ENCODE measurements around the gene SIAH1. TPM values are rescaled to one million over a fixed set of nuclear protein-coding genes. Genes with fewer than 3 reads are reported as not detected.

The SIAH1 gene
- total and polyA plus RNA-seq, 7 donors = 10.4 to 26.0 (median 16.7) TPM

- DNase-seq (no peak), ATAC-seq (no peak)
- intact Hi-C loops (cut with DNase I) = no loop called here
- Histone ChIP-seq H3K36me3 (ENCODE audit: insufficient read depth in 1 of 2, low read depth in 1 of 2) (peaks cover 11 to 33% of the 10 kb centered on the region in 2 donors), H3K9me3 (no peaks in the 10 kb centered on the region), H3K27ac (no peak overlapping the region), H3K27me3 (ENCODE audit: insufficient read depth in 3 of 3, low read length in 2 of 3) (no peaks in the 10 kb centered on the region), H3K4me1 (peaks cover 11% of the 10 kb centered on the region), H3K4me3 (no peak overlapping the region)
- WGBS, 3 donors = 92 to 95% (median 94%) methylated on average over 9 of the region's 9 CpGs
- TF ChIP-seq, protein P1, sequence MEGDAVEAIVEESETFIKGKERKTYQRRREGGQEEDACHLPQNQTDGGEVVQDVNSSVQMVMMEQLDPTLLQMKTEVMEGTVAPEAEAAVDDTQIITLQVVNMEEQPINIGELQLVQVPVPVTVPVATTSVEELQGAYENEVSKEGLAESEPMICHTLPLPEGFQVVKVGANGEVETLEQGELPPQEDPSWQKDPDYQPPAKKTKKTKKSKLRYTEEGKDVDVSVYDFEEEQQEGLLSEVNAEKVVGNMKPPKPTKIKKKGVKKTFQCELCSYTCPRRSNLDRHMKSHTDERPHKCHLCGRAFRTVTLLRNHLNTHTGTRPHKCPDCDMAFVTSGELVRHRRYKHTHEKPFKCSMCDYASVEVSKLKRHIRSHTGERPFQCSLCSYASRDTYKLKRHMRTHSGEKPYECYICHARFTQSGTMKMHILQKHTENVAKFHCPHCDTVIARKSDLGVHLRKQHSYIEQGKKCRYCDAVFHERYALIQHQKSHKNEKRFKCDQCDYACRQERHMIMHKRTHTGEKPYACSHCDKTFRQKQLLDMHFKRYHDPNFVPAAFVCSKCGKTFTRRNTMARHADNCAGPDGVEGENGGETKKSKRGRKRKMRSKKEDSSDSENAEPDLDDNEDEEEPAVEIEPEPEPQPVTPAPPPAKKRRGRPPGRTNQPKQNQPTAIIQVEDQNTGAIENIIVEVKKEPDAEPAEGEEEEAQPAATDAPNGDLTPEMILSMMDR (IDR thresholded peaks at IDR 0.05) = no peak
These were observed 50.9 kb downstream of the SIAH1 start for GRCh38 chr16:48334325-48334724.

DNA sequence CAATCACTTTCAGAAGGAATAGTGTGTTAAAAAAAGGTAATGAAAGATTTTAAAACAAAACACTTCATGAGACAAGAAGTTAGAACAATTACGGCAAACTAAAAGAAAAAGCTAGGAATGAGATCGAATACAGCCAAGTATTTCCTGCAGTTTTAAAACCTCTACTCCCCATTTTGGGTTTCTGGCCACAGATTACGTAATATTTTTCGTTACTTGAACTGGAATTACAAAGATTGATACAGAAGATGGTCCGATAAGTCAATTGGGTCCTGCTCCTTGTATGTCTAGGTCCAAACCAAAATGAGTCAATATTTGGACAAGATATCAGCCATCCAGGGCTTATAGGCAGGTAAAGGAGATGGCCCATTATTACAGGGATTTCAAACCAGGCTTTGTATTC lies 52.2 kb downstream of the SIAH1 start:
- H3K36me3 ChIP-seq (ENCODE audit: insufficient read depth in 1 of 2, low read depth in 1 of 2) = peaks cover 11 to 30% of the 10 kb centered on the region in 2 donors
- no peak for DNase-seq
- H3K4me3 ChIP-seq = no peak overlapping the region
- ATAC-seq = no peak
- TF ChIP-seq, protein P1 (IDR thresholded peaks at IDR 0.05) = no peak
- peaks cover 18% of the 10 kb centered on the region for H3K4me1 ChIP-seq
- no peaks in the 10 kb centered on the region for H3K9me3 ChIP-seq
- 93 to 97% (median 96%) methylated on average over 5 of the region's 5 CpGs for WGBS, 3 donors
- intact Hi-C loops (cut with DNase I) = no loop called here
- H3K27ac ChIP-seq = no peak overlapping the region
- H3K27me3 ChIP-seq (ENCODE audit: insufficient read depth in 3 of 3, low read length in 2 of 3) = no peaks in the 10 kb centered on the region

GRCh38 chr16:48330841-48331192 lies 54.4 kb downstream of the SIAH1 start:
- ATAC-seq (peak; percentile 61 to 73 (median 68)), DNase-seq (no peak)
- Histone ChIP-seq H3K4me3 (no peak overlapping the region), H3K4me1 (peaks cover 18% of the 10 kb centered on the region), H3K36me3 (ENCODE audit: insufficient read depth in 1 of 2, low read depth in 1 of 2) (peaks cover 6 to 20% of the 10 kb centered on the region in 2 donors), H3K27ac (peak overlapping the region; percentile 31), H3K27me3 (ENCODE audit: insufficient read depth in 3 of 3, low read length in 2 of 3) (no peaks in the 10 kb centered on the region), H3K9me3 (no peaks in the 10 kb centered on the region)
- WGBS, 3 donors = 15 to 26% (median 24%) methylated on average over 3 of the region's 3 CpGs
- TF ChIP-seq, protein P1 (IDR thresholded peaks at IDR 0.05) = no peak
- intact Hi-C loops (cut with DNase I) = no loop called here

DNA sequence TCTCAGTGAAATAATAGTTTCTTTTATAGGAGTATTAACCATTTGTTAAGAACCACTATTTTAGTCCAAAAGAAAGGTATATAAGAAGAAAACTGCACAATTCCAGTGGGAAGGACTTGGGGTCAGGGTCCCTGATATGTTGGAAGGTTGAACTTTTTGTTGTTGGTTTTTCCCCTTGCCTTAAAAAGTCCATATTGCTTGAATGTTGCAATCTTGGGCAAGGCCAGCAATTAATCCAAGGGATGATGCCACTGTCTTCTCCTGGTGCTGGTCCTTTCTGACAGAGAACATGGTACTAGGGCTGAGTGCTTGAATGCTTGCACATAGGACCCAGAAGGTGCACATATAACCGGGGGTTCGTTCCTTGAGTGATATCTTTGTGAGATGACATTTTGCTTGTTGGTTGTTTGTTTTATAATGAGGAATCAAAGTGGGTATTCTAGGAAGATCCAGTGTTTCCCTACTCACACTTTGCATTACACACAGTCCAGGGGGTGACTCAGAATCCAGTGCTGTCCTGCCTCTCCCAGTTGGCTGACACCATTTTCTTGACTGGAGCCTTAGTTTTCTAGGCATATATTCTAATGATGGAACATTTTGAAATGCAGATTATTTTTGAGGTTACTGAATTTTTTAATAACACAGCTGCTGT lies 54.9 kb downstream of the SIAH1 start:
- Histone ChIP-seq H3K27me3 (ENCODE audit: insufficient read depth in 3 of 3, low read length in 2 of 3) (no peaks in the 10 kb centered on the region), H3K4me3 (no peak overlapping the region), H3K9me3 (no peaks in the 10 kb centered on the region), H3K4me1 (peaks cover 18% of the 10 kb centered on the region), H3K27ac (peak overlapping the region; percentile 31), H3K36me3 (ENCODE audit: insufficient read depth in 1 of 2, low read depth in 1 of 2) (peaks cover 6 to 16% of the 10 kb centered on the region in 2 donors)
- TF ChIP-seq, protein P1 (IDR thresholded peaks at IDR 0.05) = no peak
- WGBS, 3 donors = 86 to 94% (median 90%) methylated on average over 2 of the region's 2 CpGs
- intact Hi-C loops (cut with DNase I) = no loop called here
- DNase-seq (no peak), ATAC-seq (peak; percentile 75 to 86 (median 79))

- 50 to 67% (median 56%) methylated on average over 4 of the region's 4 CpGs for WGBS, 3 donors
- ATAC-seq = peak in 1 of 4 donors; percentile 29
- Histone ChIP-seq H3K4me1 (peaks cover 22% of the 10 kb centered on the region), H3K9me3 (no peaks in the 10 kb centered on the region), H3K27me3 (ENCODE audit: insufficient read depth in 3 of 3, low read length in 2 of 3) (no peaks in the 10 kb centered on the region), H3K4me3 (no peak overlapping the region), H3K36me3 (ENCODE audit: insufficient read depth in 1 of 2, low read depth in 1 of 2) (peaks cover 0 to 5% of the 10 kb centered on the region in 2 donors), H3K27ac (no peak overlapping the region)
- intact Hi-C loops (cut with DNase I) = no loop called here
- TF ChIP-seq, protein P1 (IDR thresholded peaks at IDR 0.05) = no peak
- no peak for DNase-seq
These were observed 56.1 kb downstream of the SIAH1 start for GRCh38 chr16:48329138-48329537.

Data from psoas muscle (tissue), 8 donors.